WTC11 (cell line): ENCODE results near the gene OGFOD3. TPM values are rescaled to one million over a fixed set of nuclear protein-coding genes. Genes with fewer than 3 reads are reported as not detected.

ENCODE experiments used
- ATAC-seq: fragments of 200-7000 bp; cut with Tn5 transposase; 2 replicates; pipeline ENCODE4 v1.10.0; 2021; ENCODE audit warnings: mild to moderate bottlenecking, moderate library complexity
- CTCF ChIA-PET: fragments of 300-600 bp; sonication (Branson Sonifier 250); formaldehyde crosslinking; loops from one replicate; lab custom pipeline; 2021; ENCODE audit warnings: antibody characterized with exemption; lab: Charles Lee
- POLR2A ChIA-PET: fragments of 350-600 bp; sonication (Branson Sonifier 250); formaldehyde crosslinking; loops from one replicate; lab custom pipeline; 2021; ENCODE audit warnings: antibody characterized with exemption; lab: Charles Lee
- DNase-seq: peaks from one replicate; pipeline ENCODE4 v3.0.0; 2021; ENCODE audit warnings: low spot score
- H3K27ac Mint-ChIP-seq: 2 replicates; pipeline ENCODE4 v1.8.0; 2021; ENCODE audit warnings: mixed read lengths
- H3K27me3 Mint-ChIP-seq: 2 replicates; pipeline ENCODE4 v1.8.0; 2021; ENCODE audit warnings: low read depth, mild to moderate bottlenecking, moderate library complexity, mixed read lengths
- H3K36me3 Mint-ChIP-seq: 2 replicates; pipeline ENCODE4 v1.8.0; 2021; ENCODE audit warnings: mixed read lengths
- H3K4me1 Mint-ChIP-seq: 2 replicates; pipeline ENCODE4 v1.8.0; 2022; ENCODE audit warnings: mixed read lengths
- H3K4me3 Mint-ChIP-seq: 2 replicates; pipeline ENCODE4 v1.8.0; 2021; ENCODE audit warnings: mild to moderate bottlenecking, moderate library complexity, mixed read lengths
- H3K9me3 Mint-ChIP-seq: 2 replicates; pipeline ENCODE4 v1.8.0; 2021; ENCODE audit warnings: mixed read lengths
- ATF3 ChIP-seq: sonication (generic); formaldehyde crosslinking; conservative IDR thresholded peaks from 2 replicates; pipeline ENCODE4 v1.8.1; 2022; ENCODE audit warnings: mild to moderate bottlenecking, missing genetic modification reagents
- CBFB ChIP-seq: sonication (generic); formaldehyde crosslinking; IDR thresholded peaks from 2 replicates; pipeline ENCODE4 v1.8.1; 2022; ENCODE audit warnings: mild to moderate bottlenecking, low read depth, missing genetic modification reagents
- ELF4 ChIP-seq: sonication (generic); formaldehyde crosslinking; IDR thresholded peaks from 2 replicates; pipeline ENCODE4 v1.8.1; 2022; ENCODE audit warnings: low read depth, mild to moderate bottlenecking, moderate library complexity, missing genetic modification reagents
- FOXJ3 ChIP-seq: sonication (generic); formaldehyde crosslinking; IDR thresholded peaks from 2 replicates; pipeline ENCODE4 v1.9.0; 2021; ENCODE audit warnings: missing genetic modification reagents, mild to moderate bottlenecking, borderline replicate concordance
- FOXK1 ChIP-seq: sonication (generic); formaldehyde crosslinking; IDR thresholded peaks from 2 replicates; pipeline ENCODE4 v1.8.0; 2022; ENCODE audit warnings: mild to moderate bottlenecking, moderate library complexity, missing genetic modification reagents
- FOXP1 ChIP-seq: sonication (generic); formaldehyde crosslinking; IDR thresholded peaks from 2 replicates; pipeline ENCODE4 v1.8.0; 2022; ENCODE audit warnings: missing genetic modification reagents, mild to moderate bottlenecking, moderate library complexity, borderline replicate concordance
- FOXP4 ChIP-seq: sonication (generic); formaldehyde crosslinking; IDR thresholded peaks from 2 replicates; pipeline ENCODE4 v1.8.0; 2022; ENCODE audit warnings: mild to moderate bottlenecking, missing genetic modification reagents
- GTF2I ChIP-seq: fragments of 250-450 bp; sonication (Bioruptor Pico); conservative IDR thresholded peaks from 2 replicates; pipeline ENCODE4 v1.4.0; 2021; ENCODE audit warnings: mild to moderate bottlenecking
- NFE2L1 ChIP-seq: sonication (generic); formaldehyde crosslinking; IDR thresholded peaks from 2 replicates; pipeline ENCODE4 v1.8.1; 2023; ENCODE audit warnings: missing genetic modification reagents
- NFYB ChIP-seq: sonication (generic); formaldehyde crosslinking; conservative IDR thresholded peaks from 2 replicates; pipeline ENCODE4 v1.8.0; 2022; ENCODE audit warnings: low read depth, missing genetic modification reagents
- TCF7 ChIP-seq: sonication (generic); formaldehyde crosslinking; IDR thresholded peaks from 2 replicates; pipeline ENCODE4 v1.8.0; 2022; ENCODE audit warnings: mild to moderate bottlenecking, low read depth, missing genetic modification reagents, moderate library complexity
- ZNF317 ChIP-seq: sonication (generic); formaldehyde crosslinking; IDR thresholded peaks from 2 replicates; pipeline ENCODE4 v1.8.1; 2023; ENCODE audit warnings: low read depth, mild to moderate bottlenecking, moderate library complexity, missing genetic modification reagents, borderline replicate concordance
- ZNF671 ChIP-seq: fragments of 250-450 bp; sonication (Bioruptor Pico); IDR thresholded peaks from 2 replicates; pipeline ENCODE4 v1.8.0; 2021; ENCODE audit warnings: mild to moderate bottlenecking
- ZSCAN18 ChIP-seq: fragments of 250-450 bp; sonication (Bioruptor Pico); IDR thresholded peaks from 2 replicates; pipeline ENCODE4 v2.1.2; 2022; ENCODE audit warnings: mild to moderate bottlenecking, moderate library complexity
- total RNA-seq: library from RNA; stranded (reverse); gene quantifications from 3 replicates; pipeline ENCODE4 v1.2.3, GENCODE V29; 2021
- TF ChIP-seq, protein P1 (sequence below): sonication (generic); formaldehyde crosslinking; IDR thresholded peaks from 2 replicates; pipeline ENCODE4 v1.8.0; 2023; ENCODE audit warnings: missing genetic modification reagents
- TF ChIP-seq, protein P2 (sequence below): sonication (generic); formaldehyde crosslinking; IDR thresholded peaks from 2 replicates; pipeline ENCODE4 v1.8.1; 2022; ENCODE audit warnings: missing genetic modification reagents, borderline replicate concordance
- TF ChIP-seq, protein P3 (sequence below): sonication (generic); formaldehyde crosslinking; IDR thresholded peaks from 2 replicates; pipeline ENCODE4 v1.8.1; 2022; ENCODE audit warnings: mild to moderate bottlenecking, missing genetic modification reagents, moderate library complexity, borderline replicate concordance

OGFOD3 gene
- total RNA-seq, 1 experiment from 2014 or later = 20.4 TPM

DNA sequence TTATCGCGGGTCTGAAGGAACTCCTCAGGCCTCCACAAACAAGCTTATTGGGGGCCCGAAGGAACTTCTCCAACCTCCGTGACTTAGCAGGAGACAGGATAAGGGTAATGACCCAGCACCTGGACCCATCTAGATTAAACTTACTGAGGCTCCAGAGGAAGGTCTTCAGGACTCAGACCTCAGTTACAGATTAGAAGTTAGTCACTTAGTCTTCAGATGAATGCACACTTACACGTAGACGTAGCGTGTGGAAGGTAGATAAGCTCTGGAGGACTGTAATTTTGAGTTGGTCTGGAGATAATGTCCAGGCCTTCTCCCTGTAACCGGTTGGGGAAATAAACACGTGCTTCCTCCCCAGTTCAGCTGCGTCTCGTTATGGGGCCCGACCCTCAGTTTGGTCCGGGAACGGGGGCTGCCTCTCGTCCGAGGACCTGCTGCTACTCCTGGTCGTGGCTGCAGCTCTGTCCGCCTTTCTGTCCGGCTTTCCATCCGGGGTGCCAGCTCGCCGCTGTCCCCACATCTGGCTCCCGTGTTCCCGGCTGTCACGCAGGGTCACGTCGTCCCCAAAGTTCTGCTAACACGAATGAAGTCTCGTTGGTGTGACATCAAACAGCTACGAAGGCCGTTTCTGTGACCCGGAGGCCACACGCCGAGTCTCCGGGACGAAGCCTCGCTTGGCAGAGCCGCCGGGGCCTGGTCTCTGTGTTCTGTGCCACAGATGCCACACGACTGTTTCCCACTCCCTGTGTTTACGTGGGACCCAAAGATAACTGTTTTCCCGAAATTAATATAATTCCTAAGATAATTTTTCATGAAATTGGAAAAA lies 73.0 kb downstream of the OGFOD3 start:
- POLR2A ChIA-PET = interaction anchor here (0.9 kb wide), 1 partner anchor 11 kb away, joined by 3 read pairs; no protein-coding TSS in a partner anchor
- Mint-ChIP-seq H3K27ac (no peak overlapping the region), H3K4me1 (no peaks in the 10 kb centered on the region), H3K27me3 (peaks cover 18% of the 10 kb centered on the region), H3K36me3 (peaks cover 7% of the 10 kb centered on the region), H3K4me3 (no peak overlapping the region), H3K9me3 (peaks cover 7% of the 10 kb centered on the region)
- CTCF ChIA-PET = interaction anchor here (1.4 kb wide), 1 partner anchor 44 kb away, joined by 3 read pairs; no protein-coding TSS in a partner anchor
- DNase-seq (no peak), ATAC-seq (no peak)
- TF ChIP-seq FOXJ3 (CRISPR knock-in tag) (no peak), NFYB (CRISPR knock-in tag) (no peak), CBFB (CRISPR knock-in tag) (no peak), GTF2I (no peak), FOXP4 (CRISPR knock-in tag) (no peak)
- TF ChIP-seq, protein P1, sequence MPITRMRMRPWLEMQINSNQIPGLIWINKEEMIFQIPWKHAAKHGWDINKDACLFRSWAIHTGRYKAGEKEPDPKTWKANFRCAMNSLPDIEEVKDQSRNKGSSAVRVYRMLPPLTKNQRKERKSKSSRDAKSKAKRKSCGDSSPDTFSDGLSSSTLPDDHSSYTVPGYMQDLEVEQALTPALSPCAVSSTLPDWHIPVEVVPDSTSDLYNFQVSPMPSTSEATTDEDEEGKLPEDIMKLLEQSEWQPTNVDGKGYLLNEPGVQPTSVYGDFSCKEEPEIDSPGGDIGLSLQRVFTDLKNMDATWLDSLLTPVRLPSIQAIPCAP (CRISPR knock-in tag) = no peak

- Mint-ChIP-seq H3K4me3 (no peak overlapping the region), H3K4me1 (peaks cover under 1% of the 10 kb centered on the region; the same call in 1 of the 2 replicates), H3K27ac (no peak overlapping the region), H3K27me3 (peaks cover 20% of the 10 kb centered on the region), H3K9me3 (peaks cover 7% of the 10 kb centered on the region), H3K36me3 (peaks cover 7% of the 10 kb centered on the region)
- ATAC-seq (no peak), DNase-seq (no peak)
- ChIA-PET CTCF (interaction anchor here (0.7 to 1.3 kb wide), 4 partner anchors 13 to 80 kb away, joined by 3 to 7 read pairs (median 6); partner anchors contain the start of gene UTS2R), POLR2A (no interaction called here)
- TF ChIP-seq ATF3 (no peak), ELF4 (no peak), ZNF317 (CRISPR knock-in tag) (no peak), ZNF671 (CRISPR knock-in tag) (no peak), TCF7 (CRISPR knock-in tag) (no peak), FOXP1 (CRISPR knock-in tag) (no peak), ZSCAN18 (CRISPR knock-in tag) (no peak), NFE2L1 (CRISPR knock-in tag) (no peak), FOXJ3 (CRISPR knock-in tag) (no peak), FOXK1 (no peak), FOXP4 (CRISPR knock-in tag) (no peak)
- TF ChIP-seq, protein P2, sequence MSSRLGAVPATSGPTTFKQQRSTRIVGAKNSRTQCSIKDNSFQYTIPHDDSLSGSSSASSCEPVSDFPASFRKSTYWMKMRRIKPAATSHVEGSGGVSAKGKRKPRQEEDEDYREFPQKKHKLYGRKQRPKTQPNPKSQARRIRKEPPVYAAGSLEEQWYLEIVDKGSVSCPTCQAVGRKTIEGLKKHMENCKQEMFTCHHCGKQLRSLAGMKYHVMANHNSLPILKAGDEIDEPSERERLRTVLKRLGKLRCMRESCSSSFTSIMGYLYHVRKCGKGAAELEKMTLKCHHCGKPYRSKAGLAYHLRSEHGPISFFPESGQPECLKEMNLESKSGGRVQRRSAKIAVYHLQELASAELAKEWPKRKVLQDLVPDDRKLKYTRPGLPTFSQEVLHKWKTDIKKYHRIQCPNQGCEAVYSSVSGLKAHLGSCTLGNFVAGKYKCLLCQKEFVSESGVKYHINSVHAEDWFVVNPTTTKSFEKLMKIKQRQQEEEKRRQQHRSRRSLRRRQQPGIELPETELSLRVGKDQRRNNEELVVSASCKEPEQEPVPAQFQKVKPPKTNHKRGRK (CRISPR knock-in tag) = no peak
- TF ChIP-seq, protein P3, sequence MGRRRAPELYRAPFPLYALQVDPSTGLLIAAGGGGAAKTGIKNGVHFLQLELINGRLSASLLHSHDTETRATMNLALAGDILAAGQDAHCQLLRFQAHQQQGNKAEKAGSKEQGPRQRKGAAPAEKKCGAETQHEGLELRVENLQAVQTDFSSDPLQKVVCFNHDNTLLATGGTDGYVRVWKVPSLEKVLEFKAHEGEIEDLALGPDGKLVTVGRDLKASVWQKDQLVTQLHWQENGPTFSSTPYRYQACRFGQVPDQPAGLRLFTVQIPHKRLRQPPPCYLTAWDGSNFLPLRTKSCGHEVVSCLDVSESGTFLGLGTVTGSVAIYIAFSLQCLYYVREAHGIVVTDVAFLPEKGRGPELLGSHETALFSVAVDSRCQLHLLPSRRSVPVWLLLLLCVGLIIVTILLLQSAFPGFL = no peak
Measured at GRCh38 chr17:82344175-82344907, 74.0 kb downstream of the OGFOD3 start.
